ENCODE results near the gene HLCS.

- no peak for TF ChIP-seq CTCF (IDR thresholded peaks at IDR 0.05)
- TF ChIP-seq POLR2A (IDR thresholded peaks at IDR 0.05) = no peak
Observed at GRCh38 chr21:36883532-36884486, 82.7 kb downstream of the HLCS start.

Measured in body of pancreas (tissue), 4 donors.